ENCODE data around the gene DNAJB8. TPM values are rescaled to one million over a fixed set of nuclear protein-coding genes. Genes with fewer than 3 reads are reported as not detected.

Gene DNAJB8
- total RNA-seq, 2 experiments from 2014 or later = not detected

GRCh38 chr3:128459461-128459820, 7.2 kb downstream of the DNAJB8 start:
- BruUV-seq (replicated peaks) = no TSS peak
- CTCF ChIA-PET (ENCODE audit: unreplicated experiment) = no interaction called here
- TF ChIP-seq EZH2phosphoT487 (IDR thresholded peaks at IDR 0.05; ENCODE audit: borderline replicate concordance, low read depth, low read length) (no peak), CTCF (conservative IDR thresholded peaks at IDR 0.05; ENCODE audit: low read length) (no peak)

GRCh38 chr3:128458746-128459460, 7.8 kb downstream of the DNAJB8 start:
- BruUV-seq (replicated peaks) = no TSS peak
- intact Hi-C loops (cut with micrococcal nuclease; ENCODE audit: unreplicated experiment) = no loop called here
- H3K4me1 ChIP-seq (ENCODE audit: insufficient read depth, low read length, poor library complexity, severe bottlenecking) = no peaks in the 10 kb centered on the region
- no peaks in the 10 kb centered on the region for H3K36me3 ChIP-seq (ENCODE audit: insufficient read depth, low read length)
- POLR2A ChIA-PET = no interaction called here
- no peak overlapping the region for H2AFZ ChIP-seq (ENCODE audit: low read length)
- TF ChIP-seq CTCF (conservative IDR thresholded peaks at IDR 0.05; ENCODE audit: low read length) (no peak), EZH2phosphoT487 (IDR thresholded peaks at IDR 0.05; ENCODE audit: borderline replicate concordance, low read depth, low read length) (no peak)
- CTCF ChIA-PET (ENCODE audit: unreplicated experiment) = no interaction called here
- no peaks in the 10 kb centered on the region for H3K79me2 ChIP-seq (ENCODE audit: insufficient read depth, low read depth, low read length)
- no peaks in the 10 kb centered on the region for H3K9me2 ChIP-seq (ENCODE audit: insufficient read depth, low read length)
- no peak overlapping the region for H3K4me2 ChIP-seq (ENCODE audit: low read length)
- no peaks in the 10 kb centered on the region for H4K20me1 ChIP-seq (ENCODE audit: insufficient read depth, low read length)
- DNase-seq (ENCODE audit: low spot score) = no peak
- H3K9me3 ChIP-seq (ENCODE audit: low read length) = no peaks in the 10 kb centered on the region
- H3K27ac ChIP-seq (ENCODE audit: low read depth, low read length, poor library complexity, severe bottlenecking) = no peak overlapping the region
- no peak overlapping the region for H3K4me3 ChIP-seq (ENCODE audit: low read depth, low read length, poor library complexity, severe bottlenecking)

More at GRCh38 chr3:128459461-128459820, 7.2 kb downstream of the DNAJB8 start:
- no peak overlapping the region for H3K4me3 ChIP-seq (ENCODE audit: low read depth, low read length, poor library complexity, severe bottlenecking)
- no peak for DNase-seq (ENCODE audit: low spot score)
- H3K79me2 ChIP-seq (ENCODE audit: insufficient read depth, low read depth, low read length) = no peaks in the 10 kb centered on the region
- H2AFZ ChIP-seq (ENCODE audit: low read length) = no peak overlapping the region
- H3K27ac ChIP-seq (ENCODE audit: low read depth, low read length, poor library complexity, severe bottlenecking) = no peak overlapping the region
- H3K4me1 ChIP-seq (ENCODE audit: insufficient read depth, low read length, poor library complexity, severe bottlenecking) = no peaks in the 10 kb centered on the region
- no peaks in the 10 kb centered on the region for H4K20me1 ChIP-seq (ENCODE audit: insufficient read depth, low read length)
- POLR2A ChIA-PET = no interaction called here
- H3K36me3 ChIP-seq (ENCODE audit: insufficient read depth, low read length) = no peaks in the 10 kb centered on the region
- no peak overlapping the region for H3K4me2 ChIP-seq (ENCODE audit: low read length)
- H3K9me2 ChIP-seq (ENCODE audit: insufficient read depth, low read length) = no peaks in the 10 kb centered on the region
- intact Hi-C loops (cut with micrococcal nuclease; ENCODE audit: unreplicated experiment) = no loop called here
- no peaks in the 10 kb centered on the region for H3K9me3 ChIP-seq (ENCODE audit: low read length)

- Histone ChIP-seq H4K20me1 (ENCODE audit: insufficient read depth, low read length) (no peaks in the 10 kb centered on the region), H2AFZ (ENCODE audit: low read length) (no peak overlapping the region), H3K36me3 (ENCODE audit: insufficient read depth, low read length) (no peaks in the 10 kb centered on the region), H3K4me2 (ENCODE audit: low read length) (no peak overlapping the region), H3K4me3 (ENCODE audit: low read depth, low read length, poor library complexity, severe bottlenecking) (no peak overlapping the region), H3K9me3 (ENCODE audit: low read length) (no peaks in the 10 kb centered on the region), H3K27ac (ENCODE audit: low read depth, low read length, poor library complexity, severe bottlenecking) (no peak overlapping the region), H3K79me2 (ENCODE audit: insufficient read depth, low read depth, low read length) (no peaks in the 10 kb centered on the region), H3K4me1 (ENCODE audit: insufficient read depth, low read length, poor library complexity, severe bottlenecking) (no peaks in the 10 kb centered on the region), H3K9me2 (ENCODE audit: insufficient read depth, low read length) (no peaks in the 10 kb centered on the region)
- intact Hi-C loops (cut with micrococcal nuclease; ENCODE audit: unreplicated experiment) = no loop called here
- no peak for DNase-seq (ENCODE audit: low spot score)
- BruUV-seq (replicated peaks) = no TSS peak
- ChIA-PET POLR2A (no interaction called here), CTCF (ENCODE audit: unreplicated experiment) (no interaction called here)
- no peak for TF ChIP-seq CTCF (conservative IDR thresholded peaks at IDR 0.05; ENCODE audit: low read length)
- no peak for TF ChIP-seq EZH2phosphoT487 (IDR thresholded peaks at IDR 0.05; ENCODE audit: borderline replicate concordance, low read depth, low read length)
Observed at GRCh38 chr3:128457937-128458336, 8.8 kb downstream of the DNAJB8 start.
